NCI-H2107 treated with DMSO at 0.1 percent for 48 hours (cell line): Measurements from ENCODE around the gene SMYD2.

ENCODE experiments used
- DNase-seq: peaks from one replicate; lab custom pipeline; 2025; ENCODE audit not compliant: unreplicated experiment; lab: John Stamatoyannopoulos, UW

SMYD2 gene

DNA sequence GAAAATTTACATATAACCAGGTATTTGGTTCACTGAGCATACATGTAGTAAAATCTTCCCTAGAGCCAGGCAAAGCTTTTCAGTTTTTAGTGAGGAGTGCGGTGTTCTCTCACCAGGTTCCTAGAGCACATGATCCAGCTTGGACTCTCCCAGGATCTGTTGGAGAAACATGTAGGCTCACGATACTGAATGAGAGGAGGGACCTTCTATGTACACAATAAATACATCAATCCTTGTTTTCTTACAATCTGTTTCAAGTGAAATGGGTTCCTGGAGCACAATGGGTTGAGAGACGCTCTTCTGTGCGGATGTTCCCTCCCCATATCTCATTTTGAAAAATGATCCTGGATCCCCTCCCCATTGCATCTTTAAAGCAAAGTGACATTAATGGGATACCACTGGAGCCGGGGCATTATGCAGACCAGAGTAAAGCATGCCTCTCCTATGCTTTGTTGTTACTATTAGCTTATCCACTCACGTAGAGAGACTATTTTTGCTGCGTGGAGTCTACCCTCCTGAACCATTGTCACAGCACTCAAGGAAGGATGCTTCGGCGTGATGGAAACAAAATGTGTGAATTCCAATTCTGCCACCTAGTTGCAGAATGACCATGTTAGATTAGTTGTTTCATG, 19.3 kb downstream of the SMYD2 start:
- no peak for DNase-seq

DNA sequence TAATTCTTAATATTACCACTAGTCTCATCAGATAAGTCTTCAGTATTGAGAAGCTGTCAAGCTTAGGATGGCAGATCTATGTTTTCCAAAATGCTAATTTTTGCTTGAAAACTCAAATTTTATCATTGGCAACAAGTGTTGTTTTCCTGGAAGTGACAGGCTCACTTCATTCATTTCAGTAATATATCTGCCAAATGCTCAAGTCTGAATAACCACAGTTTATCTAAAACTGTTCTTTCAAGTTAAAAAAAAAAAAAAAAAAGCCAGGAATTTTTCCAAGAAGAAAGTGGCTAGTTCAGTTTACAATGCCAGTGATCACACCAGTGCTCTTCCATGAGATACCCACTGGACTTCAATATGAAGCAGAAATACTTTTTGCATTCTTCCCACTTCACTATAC, 20.6 kb downstream of the SMYD2 start:
- DNase-seq, result no peak

DNA sequence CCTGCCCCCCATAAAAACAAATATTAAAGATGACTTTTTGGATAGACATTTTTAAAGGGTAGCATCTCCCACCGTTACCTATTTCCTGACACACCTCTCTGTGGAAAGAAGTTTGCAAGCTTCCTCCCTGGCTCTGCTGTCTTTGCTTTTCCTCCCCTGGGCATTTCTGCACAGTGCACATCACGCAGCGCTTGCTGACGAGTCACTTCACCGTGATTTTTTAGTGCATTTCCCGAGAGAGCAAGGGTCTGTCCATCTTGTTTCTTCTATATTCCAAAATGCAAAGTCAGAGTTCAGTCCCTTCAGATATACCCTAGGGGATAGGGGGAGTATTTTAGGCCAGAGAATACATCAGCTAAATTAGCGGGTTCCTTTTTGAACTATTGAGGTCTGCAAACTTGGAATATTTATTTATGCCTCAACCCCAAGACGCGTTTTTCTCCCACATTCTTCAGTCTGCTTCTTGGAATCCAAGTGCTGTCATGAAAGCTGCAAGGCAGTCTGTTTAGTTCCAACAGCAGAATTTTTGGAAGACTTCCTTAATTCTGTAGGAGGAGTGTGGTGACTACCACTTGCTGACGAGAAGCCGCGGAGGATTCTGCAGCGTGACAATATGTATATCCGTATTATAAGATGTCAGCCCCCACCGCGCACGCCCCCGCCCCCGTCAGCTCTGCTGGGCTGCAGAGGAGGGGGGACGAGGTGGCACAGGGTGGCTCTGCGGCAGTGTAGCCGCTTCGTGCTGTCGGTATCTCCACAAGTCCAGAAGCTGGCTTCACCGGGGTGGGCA, 22.4 kb downstream of the SMYD2 start:
- no peak for DNase-seq

DNA sequence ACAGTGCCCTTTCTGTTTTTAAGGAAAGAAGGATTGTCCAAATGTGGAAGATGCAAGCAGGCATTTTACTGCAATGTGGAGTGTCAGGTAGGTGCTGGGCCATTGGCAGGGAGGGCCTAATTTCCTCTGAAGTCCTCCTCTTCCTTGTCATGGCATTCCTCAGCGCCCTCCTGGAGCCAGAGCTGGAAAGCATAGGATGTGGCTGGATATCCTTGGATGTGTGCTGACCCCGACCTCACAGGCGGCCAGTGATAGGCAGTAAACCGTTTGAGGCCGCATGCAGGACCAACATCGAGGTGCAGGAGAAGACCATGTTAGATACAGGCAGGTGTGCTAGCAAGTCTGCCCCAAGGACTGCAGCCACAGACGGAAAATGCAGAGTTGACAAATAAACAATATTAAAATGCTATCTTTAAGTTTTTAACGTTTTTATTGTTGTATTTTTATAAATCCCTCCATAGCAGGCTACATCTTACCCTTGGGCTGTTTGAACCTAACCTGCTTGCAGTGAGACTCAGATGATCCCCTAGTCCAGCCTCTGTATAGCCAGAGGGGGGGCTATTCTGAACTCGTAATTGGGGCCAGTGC, 24.3 kb downstream of the SMYD2 start:
- DNase-seq, result no peak

DNA sequence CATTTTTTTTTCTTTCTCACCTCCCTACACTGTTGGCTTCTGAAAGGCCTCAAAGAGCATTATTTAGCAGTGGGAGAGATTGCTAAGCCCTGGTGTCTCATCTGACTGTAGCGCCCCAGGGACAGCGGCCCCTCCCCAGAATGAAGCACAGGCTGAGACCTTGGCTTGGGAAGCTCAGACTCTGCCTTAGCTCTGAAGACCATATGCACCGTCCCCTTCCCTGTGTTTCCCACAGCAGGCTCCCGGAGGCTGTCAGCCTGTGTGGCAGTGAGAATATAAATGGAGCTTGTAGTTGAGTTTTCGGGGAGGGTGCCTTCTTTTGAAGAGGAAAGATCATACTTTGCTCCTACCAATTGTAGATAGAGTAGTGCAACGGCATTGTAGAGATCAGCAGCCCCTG, 25.3 kb downstream of the SMYD2 start:
- no peak for DNase-seq

DNA sequence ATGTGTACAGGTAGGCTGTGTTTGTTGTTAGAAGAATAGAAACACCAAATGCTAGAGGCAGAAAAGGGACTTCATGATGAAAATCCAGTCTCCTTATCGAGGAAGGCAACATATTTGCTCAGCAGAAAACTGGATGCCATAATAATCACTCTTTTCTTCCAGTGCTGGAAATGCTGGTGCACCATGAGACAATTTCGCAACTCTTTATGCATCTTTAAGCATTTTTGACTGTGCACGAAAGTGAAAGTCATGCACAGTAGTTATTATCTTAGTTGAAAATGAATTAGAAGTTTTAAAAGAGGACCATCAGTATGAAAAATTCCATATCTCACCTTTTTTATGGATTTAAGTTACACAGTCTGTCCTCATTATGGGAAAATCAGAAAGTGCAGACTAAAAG, 29.1 kb downstream of the SMYD2 start:
- no peak for DNase-seq

DNA sequence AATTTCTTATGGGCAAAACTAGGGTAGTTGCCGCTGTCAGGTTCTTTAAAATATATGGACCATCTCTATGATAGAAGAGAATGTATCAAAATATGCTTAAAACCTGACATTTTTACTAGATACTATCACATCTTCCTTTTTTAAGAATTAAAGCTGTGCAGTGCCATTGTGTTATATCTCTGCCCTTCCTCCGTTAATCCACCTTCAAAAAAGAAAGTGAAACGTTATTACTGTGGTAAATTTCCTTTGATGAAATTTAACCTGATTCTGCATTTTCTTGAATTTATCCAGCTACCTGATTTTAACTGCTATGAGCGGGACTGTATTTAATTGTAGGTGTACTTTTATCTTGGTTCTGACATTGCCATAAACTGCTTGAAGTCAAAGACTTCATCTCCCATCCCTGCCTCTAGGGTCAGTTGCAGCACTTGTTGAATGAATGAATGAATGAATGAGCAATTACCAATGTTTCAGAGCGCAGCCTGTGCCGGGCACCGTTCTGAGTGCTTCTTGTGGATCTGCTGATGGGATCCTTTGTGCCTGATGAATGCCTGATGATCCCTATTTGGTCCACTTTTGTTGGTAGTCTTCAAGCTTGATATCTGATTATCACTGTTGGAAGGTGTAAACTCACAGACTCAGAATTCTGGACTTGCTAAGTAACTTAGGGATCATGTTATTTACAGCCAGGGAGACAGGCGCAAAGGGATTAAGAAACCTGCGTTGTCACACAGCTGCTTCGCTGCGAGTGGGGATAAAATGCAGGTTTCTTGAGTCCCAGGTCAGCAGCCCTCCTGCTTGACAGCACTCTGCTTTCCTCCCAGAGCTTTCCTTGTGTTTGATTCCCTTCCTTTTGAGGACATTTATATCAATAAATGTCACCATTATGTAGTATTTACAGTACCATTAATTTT, 30.1 kb downstream of the SMYD2 start:
- DNase-seq, result no peak

DNA sequence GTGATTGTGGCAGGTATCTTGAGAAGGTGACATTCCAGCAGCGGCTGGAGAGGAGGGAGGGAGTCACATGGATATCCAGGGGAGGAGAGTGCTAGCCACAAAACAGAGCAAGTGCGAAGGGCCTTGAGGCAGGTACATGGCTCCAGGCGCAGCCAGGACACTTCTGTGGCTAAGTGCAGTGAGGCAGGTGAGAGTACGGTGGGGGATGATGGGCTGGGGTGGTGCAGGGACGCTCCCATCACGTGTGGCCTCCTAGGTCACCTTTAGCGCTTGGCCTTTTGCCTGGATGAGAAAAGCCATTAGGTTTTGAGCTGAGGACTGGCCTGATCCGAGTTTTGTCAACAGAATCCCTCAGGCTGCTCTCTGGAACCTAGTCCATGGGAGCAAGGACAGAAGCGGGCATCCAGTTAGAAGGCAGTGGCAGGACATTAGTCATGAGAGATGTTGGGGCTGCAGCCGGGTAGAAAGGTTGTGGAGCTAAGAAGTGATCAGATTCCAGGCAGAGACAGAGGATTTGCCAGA, 31.6 kb downstream of the SMYD2 start:
- no peak for DNase-seq

DNA sequence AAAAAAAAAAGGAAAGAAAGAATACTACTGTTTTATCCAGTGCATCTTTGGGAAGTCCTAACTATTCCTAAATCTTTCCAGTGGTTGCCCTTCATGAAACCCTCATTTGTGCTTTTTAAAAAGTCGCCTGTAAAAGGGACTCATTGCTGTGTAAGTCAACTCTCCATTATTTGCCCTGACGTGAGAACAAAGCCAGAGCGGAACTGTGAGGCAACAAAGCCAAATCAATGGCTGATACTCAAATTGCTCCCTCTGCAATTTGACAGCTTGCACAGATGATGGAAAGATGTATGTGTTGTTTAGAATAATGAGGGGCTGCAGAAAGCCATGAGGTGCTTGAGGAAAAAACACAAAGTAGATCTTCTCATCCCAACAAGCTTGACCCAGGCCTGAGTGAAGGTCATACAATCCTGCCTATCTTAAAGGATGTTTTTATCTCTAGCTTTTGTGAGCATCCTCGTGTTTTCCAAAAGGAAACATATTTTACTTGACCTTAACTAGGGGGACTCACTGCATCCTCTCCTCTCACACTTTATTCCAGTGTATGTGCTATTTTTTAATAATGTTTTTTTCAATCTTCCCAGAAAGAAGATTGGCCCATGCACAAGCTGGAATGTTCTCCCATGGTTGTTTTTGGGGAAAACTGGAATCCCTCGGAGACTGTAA, 33.4 kb downstream of the SMYD2 start:
- no peak for DNase-seq

DNA sequence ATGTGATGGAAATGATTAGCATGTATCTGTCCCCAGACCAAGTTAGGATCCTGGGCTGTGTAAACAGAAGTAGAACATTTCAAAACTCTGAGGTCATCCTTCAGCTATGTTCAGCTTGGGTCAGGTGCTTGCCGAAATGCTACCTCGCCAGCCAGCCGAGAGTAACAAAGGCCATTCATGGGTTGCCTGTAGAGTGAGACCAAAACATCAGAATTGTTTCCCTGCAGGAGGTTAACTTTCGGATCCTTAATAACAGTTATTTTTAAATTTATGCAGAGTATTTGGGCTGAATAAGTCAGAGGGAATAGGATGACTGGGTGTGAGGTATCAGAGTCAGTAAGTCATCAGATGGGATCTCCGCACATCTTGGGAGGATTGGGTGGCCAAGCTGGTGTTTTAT, 35.6 kb downstream of the SMYD2 start:
- DNase-seq, result no peak

DNA sequence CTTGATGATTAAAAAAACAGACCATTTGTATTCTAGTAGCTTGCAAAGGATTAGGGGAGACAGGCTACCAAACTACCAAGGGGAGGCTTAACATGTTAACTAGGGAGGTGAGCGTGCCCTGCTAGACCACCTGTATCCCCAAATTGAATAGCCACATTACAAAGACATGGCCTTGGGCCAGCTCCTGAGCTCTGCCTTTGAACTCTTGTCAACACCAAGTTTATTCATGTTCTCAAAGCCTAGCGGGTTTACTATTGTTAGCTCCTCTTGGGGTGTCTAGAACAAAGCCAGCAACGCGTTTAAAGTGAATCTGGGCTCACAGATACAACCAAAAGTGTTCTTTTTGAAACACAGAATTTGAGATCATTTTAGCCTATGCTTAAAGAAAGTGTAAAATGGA, 36.3 kb downstream of the SMYD2 start:
- DNase-seq, result no peak

DNA sequence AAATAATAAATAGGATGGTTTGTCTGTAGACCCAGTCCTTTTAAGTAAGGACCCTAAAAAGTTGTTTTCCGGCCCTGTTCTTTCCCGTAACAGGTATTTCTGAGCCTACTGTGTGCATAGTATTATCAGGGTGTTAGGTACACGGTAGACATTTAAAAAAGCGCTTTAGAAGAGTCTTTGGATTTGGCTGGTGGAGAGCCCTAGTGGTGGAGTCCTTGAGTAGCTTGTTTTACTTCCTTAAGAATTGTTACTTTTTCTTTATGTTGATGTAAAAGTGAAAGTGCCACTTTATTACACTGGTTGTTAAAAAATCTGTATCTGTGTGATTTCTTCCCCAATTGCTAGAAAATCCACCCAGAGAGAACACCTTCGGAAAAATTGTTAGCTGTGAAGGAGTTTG, 36.8 kb downstream of the SMYD2 start:
- DNase-seq, result no peak

DNA sequence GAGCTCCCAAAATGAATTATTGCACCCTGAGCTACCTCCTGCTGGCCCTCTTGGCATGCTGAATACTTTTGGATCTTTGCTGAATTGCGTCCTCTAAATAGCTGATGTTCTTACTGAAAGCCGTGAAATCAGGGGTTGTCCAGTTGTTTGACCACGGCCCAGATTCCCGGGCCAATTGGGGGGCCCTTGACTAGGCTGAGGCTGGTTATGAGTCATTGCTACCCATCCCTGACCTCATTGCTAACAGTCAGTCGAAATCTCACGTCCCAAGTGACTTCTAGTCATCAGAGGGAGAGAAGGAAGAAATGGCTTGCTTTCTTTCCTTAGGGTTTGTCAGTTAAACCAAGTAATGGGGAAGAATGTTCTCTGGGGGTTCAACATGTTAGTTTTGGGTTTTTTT, 37.4 kb downstream of the SMYD2 start:
- DNase-seq, result no peak

DNA sequence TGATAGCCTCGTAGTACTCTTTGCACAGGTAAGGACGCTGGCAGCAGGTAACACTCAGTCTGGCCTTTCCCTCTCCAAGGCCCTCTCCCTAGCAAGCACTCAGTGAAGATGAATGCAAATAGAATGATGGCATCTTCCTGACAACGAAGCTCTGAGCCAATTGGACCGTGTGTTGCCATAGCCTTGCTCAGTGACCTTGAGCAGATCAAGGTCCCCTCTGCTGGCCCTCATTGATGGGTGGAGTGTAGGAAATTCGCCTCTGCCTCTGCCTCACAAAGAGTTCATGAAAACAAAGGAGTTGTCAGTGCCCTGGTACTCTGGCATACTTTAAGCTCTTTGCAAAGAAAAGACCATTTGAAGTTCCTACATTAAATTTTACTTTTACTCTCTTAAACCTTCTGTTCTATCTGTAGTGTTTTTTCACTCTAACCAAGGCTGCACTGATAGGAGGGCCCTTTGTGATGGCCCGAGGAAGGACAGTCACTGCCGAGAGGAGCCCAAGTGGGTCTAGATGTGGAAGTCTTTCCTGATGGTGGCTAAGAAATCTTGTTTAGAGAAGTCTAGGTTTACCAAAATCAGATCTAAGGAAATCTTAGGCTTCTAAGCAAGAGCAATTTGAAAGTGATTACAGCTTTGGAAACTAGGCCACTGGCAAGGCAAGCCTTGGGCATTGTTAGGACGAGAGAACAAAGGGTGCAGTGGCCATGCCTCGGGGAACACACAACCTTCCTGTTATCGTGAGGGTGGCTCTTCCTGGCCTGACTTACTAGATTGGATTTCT, 38.2 kb downstream of the SMYD2 start:
- DNase-seq, result no peak

DNA sequence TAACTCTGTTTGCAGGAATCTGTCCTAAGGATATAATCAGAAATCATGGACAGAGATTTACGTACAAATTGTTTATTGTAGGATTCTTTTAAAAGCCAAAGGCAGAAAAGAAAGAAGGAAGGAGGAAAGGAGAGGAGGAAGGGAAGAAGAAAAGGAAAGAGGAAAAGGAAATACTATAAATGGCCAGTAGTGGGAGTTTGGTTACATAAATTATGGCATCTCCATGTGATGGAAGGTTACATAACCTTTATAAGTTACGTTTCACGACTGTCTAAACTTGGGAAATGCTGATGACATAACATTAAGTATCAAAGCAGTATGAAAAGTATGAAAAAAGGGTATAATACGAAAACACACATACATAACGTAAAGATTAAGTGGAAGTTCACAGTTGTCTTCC, 39.0 kb downstream of the SMYD2 start:
- DNase-seq, result no peak

DNA sequence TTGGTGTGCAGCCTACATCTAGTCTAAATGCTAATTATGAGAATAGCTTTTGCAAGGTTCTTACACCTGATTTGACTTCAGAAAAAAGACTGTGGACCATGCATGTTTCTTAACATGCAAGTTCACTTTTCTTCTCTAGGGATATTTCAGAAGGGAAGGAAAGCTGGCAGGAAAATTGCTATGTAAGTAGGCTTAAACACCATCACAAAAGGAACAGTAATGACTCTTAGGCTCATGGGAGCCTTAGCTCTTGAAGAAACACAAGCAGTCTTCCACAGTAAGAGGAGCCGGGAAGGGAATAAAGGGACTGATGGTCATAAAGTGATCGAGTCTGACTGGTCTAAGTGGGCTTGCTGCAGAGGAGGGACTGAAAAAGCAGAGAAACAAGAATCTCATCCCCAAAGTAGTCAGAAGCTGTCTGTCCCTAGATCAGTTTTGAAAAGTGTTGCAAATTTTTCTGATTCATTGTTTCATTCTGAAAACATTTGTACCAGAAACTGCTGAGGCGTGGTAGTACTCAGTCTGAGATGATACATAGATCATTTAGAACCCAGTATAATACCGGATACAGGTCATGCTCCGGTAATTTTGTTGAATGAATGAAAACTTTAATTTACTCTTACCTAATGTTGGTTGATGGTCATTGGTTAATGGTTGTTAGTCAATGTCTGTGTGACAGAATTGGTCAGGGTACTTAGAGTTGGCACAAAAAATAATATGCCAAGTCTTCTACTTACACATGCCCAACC, 40.9 kb downstream of the SMYD2 start:
- DNase-seq, result no peak

DNA sequence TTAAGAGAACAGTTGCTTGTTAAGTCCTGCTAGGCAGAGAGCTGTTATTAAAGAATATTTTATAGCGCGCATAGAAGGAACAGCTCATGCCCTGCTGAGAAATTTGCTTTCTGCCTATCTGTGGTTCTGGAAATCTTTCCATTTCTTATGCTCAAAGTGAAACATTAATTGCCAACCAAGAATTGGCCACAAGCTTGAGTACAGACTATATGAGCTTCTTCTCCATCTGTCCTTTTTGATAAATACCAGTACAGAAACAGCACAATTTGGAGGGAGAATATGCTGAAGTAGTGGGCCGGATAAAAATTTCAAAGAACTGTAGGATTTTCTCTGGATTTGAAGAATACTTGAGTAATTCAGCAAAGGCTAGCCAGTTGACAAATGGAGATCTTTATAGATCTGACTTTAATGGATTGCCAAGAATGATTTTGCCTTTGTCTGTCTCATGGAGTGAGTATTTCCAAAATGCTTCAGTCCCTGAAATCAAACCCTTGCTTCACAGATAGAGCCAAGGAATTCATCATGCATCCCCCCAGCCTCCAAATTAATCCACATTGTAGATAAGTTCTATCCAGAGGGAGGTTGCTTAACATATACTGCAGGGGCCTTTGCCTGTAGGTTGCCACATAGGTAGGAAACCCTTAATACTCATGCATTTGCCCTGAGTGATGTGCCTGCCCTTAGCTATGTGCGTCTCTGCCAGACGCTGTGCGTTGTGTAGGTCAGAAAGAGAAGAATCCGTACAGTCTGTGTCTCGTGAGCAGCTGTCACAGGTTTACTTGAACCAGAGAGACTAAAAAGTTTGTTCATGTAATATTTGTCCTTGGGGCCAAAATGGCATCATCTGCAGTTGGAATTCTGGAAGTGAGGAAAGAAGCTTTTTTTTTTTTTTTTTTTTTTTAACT, 44.2 kb downstream of the SMYD2 start:
- no peak for DNase-seq

DNA sequence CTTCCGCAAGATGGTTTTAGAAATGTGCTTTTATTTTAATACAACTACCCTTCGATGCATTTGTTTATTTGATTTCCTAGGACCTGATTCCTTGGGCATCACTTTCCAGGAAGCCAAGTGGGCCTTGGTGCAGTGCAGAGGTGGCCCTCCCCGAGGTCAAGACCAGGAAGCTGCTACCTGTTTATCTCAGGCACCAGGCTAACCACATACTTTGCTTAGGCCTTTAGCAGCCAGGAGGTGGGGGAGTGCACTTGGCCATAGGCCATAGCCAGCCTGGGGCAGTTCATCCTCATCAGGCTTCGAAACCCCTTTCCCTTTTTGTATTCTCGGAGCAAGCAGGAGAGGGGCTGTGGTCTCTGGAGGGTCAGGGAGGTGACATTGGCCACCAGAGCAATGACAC, 45.4 kb downstream of the SMYD2 start:
- no peak for DNase-seq
